ENCODE measurements around the gene SMPD3. TPM values are rescaled to one million over a fixed set of nuclear protein-coding genes. Genes with fewer than 3 reads are reported as not detected.

Gene SMPD3
- total and polyA plus RNA-seq, 9 of the 15 experiments (the other 6 are each of a cell fraction or from before 2014, with no cell fraction given), result 0.03 to 1.2 (median 0.18) TPM

- TF ChIP-seq SMAD4 (CRISPR knock-in tag; conservative IDR thresholded peaks at IDR 0.05) (0 out of 2 replicates have a peak, but pooled peaks have one; percentile 26), CEBPZ (IDR thresholded peaks at IDR 0.05; ENCODE audit: borderline replicate concordance, low read depth, low read length) (no peak), FOXJ2 (tag; IDR thresholded peaks at IDR 0.05) (no peak), EP300 (IDR thresholded peaks at IDR 0.05; ENCODE audit: low read length) (0 out of 2 replicates have a peak, but pooled peaks have one; percentile 9), HMGN3 (IDR thresholded peaks at IDR 0.05; ENCODE audit: borderline replicate concordance, extremely low read depth, insufficient read length, low read depth, low read length) (no peak), MCM7 (IDR thresholded peaks at IDR 0.05) (no peak), ERF (CRISPR knock-in tag; IDR thresholded peaks at IDR 0.05) (no peak), NFIC (IDR thresholded peaks at IDR 0.05) (peak; percentile 52), ID3 (CRISPR knock-in tag; IDR thresholded peaks at IDR 0.05) (no peak), ID3 (tag; IDR thresholded peaks at IDR 0.05) (no peak), ETV1 (tag; conservative IDR thresholded peaks at IDR 0.05; ENCODE audit: low read depth) (0 out of 2 replicates have a peak, but pooled peaks have one; percentile 36), LEF1 (IDR thresholded peaks at IDR 0.05) (0 out of 2 replicates have a peak, but pooled peaks have one; percentile 24), ZNF766 (CRISPR knock-in tag; conservative IDR thresholded peaks at IDR 0.05) (peak; percentile 46; the same call in 1 of the 2 replicates), JUN (IDR thresholded peaks at IDR 0.05; ENCODE audit: borderline replicate concordance, low read depth, low read length) (no peak), JUN (CRISPR knock-in tag; IDR thresholded peaks at IDR 0.05; ENCODE audit: borderline replicate concordance) (no peak), RCOR1 (IDR thresholded peaks at IDR 0.05; ENCODE audit: borderline replicate concordance in 1 of 2, low read depth in 2 of 2, low read length in 2 of 2) (peak in 1 of 2 experiments; percentile 36; a peak in 1 of 4 replicates), CBX8 (IDR thresholded peaks at IDR 0.05; ENCODE audit: borderline replicate concordance, extremely low read depth, low read depth, low read length, poor library complexity, severe bottlenecking) (no peak), MYC (IDR thresholded peaks at IDR 0.05; ENCODE audit: low read depth, low read length) (peak; percentile 45; the same call in 1 of the 2 replicates), MYC (CRISPR knock-in tag; IDR thresholded peaks at IDR 0.05; ENCODE audit: borderline replicate concordance, low read depth) (no peak), NEUROD1 (IDR thresholded peaks at IDR 0.05; ENCODE audit: borderline replicate concordance, low read depth, low read length, partially characterized antibody) (no peak)
- TF ChIP-seq, protein P1, sequence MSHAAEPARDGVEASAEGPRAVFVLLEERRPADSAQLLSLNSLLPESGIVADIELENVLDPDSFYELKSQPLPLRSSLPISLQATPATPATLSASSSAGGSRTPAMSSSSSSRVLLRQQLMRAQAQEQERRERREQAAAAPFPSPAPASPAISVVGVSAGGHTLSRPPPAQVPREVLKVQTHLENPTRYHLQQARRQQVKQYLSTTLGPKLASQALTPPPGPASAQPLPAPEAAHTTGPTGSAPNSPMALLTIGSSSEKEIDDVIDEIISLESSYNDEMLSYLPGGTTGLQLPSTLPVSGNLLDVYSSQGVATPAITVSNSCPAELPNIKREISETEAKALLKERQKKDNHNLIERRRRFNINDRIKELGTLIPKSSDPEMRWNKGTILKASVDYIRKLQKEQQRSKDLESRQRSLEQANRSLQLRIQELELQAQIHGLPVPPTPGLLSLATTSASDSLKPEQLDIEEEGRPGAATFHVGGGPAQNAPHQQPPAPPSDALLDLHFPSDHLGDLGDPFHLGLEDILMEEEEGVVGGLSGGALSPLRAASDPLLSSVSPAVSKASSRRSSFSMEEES (CRISPR knock-in tag; IDR thresholded peaks at IDR 0.05), result no peak
- TF ChIP-seq, protein P2, sequence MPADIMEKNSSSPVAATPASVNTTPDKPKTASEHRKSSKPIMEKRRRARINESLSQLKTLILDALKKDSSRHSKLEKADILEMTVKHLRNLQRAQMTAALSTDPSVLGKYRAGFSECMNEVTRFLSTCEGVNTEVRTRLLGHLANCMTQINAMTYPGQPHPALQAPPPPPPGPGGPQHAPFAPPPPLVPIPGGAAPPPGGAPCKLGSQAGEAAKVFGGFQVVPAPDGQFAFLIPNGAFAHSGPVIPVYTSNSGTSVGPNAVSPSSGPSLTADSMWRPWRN (IDR thresholded peaks at IDR 0.05; ENCODE audit: low read depth), result 0 out of 2 replicates have a peak, but pooled peaks have one; percentile 24
Observed at GRCh38 chr16:68344252-68344651, 104.1 kb downstream of the SMPD3 start (continued).
